HG02852 (cell line): Measurements from ENCODE around the gene GOPC.

Experiments
- ATAC-seq: cut with Tn5 transposase; IDR thresholded peaks from one replicate; pipeline ENCODE4 v1.9.1; 2021; ENCODE audit warnings: mild to moderate bottlenecking, moderate library complexity; ENCODE audit not compliant: unreplicated experiment

GOPC gene

DNA sequence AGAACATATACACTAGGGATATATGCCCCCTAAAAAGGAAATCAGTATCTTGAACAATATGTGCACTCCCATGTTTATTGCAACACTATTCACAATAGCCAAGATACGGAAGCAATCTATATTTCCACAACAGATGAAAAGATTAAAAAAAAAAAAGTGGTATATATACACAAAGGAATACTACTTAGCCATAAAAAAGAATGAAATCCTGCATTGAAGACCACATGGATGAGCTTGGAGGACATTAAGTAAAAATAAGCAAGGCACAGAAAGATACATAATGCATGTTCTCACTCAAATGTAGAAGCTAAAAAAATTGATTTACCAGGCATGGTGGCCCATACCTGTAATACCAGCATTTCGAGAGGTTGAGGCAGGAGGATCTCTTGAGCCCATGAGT lies 4.6 kb downstream of the GOPC start:
- ATAC-seq: no peak

- ATAC-seq: no peak
These were observed 7.0 kb downstream of the GOPC start for GRCh38 chr6:117595099-117595923.

DNA sequence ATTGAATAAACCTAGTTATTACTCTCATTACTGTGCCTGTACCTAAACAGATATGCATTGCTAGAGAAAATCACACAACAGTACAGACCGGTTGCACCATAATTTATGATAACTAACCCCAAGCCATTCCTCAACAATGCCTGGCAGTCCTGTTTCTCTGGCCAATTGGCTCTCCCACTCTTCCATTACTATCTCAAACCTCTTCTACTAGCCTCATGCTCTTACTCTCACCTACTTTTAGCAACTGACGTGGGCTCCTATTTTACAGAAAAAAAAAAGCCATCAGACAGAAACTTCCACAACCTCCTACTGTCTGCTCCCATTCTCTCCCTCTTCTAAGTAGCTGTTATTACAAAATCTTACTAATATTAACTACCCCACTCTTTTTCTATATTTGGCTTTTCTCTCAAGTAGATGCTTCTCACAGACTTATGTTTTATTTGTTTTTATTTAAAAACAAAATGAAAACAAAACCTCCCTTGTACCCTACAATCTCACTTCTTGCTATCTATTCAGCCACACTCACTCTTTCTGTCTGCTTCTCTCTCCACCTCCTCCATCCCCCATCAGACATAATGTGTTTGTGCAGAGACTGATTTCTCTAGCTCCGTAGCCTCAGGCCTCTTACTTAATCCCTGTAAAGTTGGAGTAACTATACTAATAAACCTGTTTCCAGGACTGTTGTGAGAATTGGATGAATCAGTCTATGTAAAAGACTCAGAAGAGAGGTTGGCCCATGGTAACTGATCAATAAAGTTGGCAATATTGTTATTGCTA lies 9.1 kb downstream of the GOPC start:
- no peak for ATAC-seq

- ATAC-seq: no peak
These were observed 10.9 kb downstream of the GOPC start for GRCh38 chr6:117591405-117591804.

- no peak for ATAC-seq
These were observed 11.9 kb downstream of the GOPC start for GRCh38 chr6:117590447-117590846.

DNA sequence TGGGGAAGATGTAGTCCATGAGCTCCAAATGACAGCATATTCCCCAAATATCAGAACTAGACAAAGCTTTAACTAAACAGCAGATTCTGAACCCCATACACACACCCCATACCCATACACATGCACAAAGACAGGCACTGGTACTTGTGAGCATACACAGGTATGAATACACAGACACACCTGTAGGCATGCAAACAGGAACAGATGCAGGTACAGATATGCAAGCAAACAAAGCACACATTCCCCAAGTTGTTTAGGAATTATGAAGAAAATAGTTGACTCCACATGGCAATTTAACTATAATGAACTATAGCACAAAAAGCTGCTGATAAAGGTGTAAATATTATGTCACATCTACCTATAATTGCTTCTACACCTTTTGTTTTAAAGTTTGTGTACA lies 16.7 kb downstream of the GOPC start:
- no peak for ATAC-seq

DNA sequence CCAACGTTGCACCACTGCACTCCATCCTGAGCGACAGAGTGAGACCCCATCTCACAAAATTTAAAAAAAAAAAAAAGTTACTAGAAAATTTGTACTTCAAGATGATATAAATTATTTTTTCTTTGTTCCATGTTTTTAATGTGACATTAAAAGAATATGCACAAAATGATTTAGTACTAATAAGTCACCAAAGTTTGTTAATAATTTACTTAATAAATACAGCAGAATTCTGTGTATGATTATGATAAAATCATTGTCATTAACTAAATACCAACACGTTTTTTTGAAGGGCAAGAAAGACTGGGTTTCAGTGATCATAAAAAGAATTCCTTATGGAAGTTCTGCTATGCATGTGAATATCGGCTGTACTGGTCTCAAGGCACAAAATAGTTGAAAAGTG lies 28.1 kb downstream of the GOPC start:
- no peak for ATAC-seq

GRCh38 chr6:117573006-117573680 lies 29.2 kb downstream of the GOPC start:
- ATAC-seq: no peak

GRCh38 chr6:117568831-117569410 lies 33.4 kb downstream of the GOPC start:
- no peak for ATAC-seq

DNA sequence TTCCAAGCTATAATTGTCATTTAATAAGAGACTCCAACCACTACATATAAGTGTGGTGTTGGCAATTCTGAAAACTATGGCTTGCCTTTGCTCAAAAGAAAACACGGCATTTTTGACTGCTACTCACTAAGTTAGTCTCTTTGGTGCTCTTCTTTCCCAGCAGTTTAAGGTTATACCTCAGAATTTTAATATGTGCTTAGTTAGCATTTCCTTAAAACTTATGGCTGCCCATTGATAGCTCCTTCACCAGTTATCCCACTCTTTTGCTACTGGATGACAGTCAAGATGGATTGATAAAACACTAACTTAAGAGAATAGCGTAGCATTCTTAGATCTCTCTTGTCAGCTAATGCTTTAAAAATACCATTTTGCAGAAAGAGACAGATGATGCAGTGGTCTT lies 34.1 kb downstream of the GOPC start:
- no peak for ATAC-seq

- ATAC-seq: no peak
These were observed 37.6 kb downstream of the GOPC start for GRCh38 chr6:117564681-117565080.

- ATAC-seq: no peak
These were observed 41.2 kb downstream of the GOPC start for GRCh38 chr6:117561128-117561527.

GRCh38 chr6:117559299-117559698 lies 43.0 kb downstream of the GOPC start:
- ATAC-seq: no peak

- ATAC-seq: no peak
These were observed 43.5 kb downstream of the GOPC start for GRCh38 chr6:117558818-117559217.

- ATAC-seq: peak; percentile 78
These were observed 44.4 kb downstream of the GOPC start for GRCh38 chr6:117557951-117558350.

GRCh38 chr6:117555882-117556498 lies 46.3 kb downstream of the GOPC start:
- ATAC-seq: no peak

- ATAC-seq: no peak
These were observed 47.0 kb downstream of the GOPC start for GRCh38 chr6:117555262-117555849.

- ATAC-seq: no peak
These were observed 49.2 kb downstream of the GOPC start for GRCh38 chr6:117553142-117553541.

GRCh38 chr6:117552618-117553017 lies 49.7 kb downstream of the GOPC start:
- no peak for ATAC-seq

GRCh38 chr6:117550618-117551242 lies 51.6 kb downstream of the GOPC start:
- ATAC-seq: no peak
